Activated T-helper 1 cell treated with anti-CD3 and anti-CD28 coated beads, Interleukin-12 subunit alpha, Interleukin-12 subunit beta, Interleukin-2, Interleukin-4 antibody, amounts not matched to agents 30 ng/mL and 10 ng/mL and 1 ng/mL, durations not matched to agents 14 hours and 24 hours and 36 hours (primary cell): ENCODE results near the gene UGT1A3. TPM values are rescaled to one million over a fixed set of nuclear protein-coding genes. Genes with fewer than 3 reads are reported as not detected.
"Not testable (repeated sequence)": the region's sequence is repeated elsewhere in the genome, so short reads cannot be mapped to it uniquely, and the experiment has no call there.

Experiments used
- DNase-seq: peaks from one replicate; pipeline ENCODE4 v3.0.0; 2021; ENCODE audit warnings: low spot score
- H3K27ac Mint-ChIP-seq: one replicate; pipeline ENCODE4 v1.8.0; 2021; ENCODE audit warnings: mild to moderate bottlenecking, mixed read lengths
- H3K27me3 Mint-ChIP-seq: one replicate; pipeline ENCODE4 v1.8.0; 2022; ENCODE audit warnings: mild to moderate bottlenecking, moderate library complexity, mixed read lengths; ENCODE audit not compliant: insufficient read depth
- H3K36me3 Mint-ChIP-seq: one replicate; pipeline ENCODE4 v1.8.0; 2021; ENCODE audit warnings: low read depth, mixed read lengths
- H3K4me1 Mint-ChIP-seq: one replicate; pipeline ENCODE4 v1.8.0; 2021; ENCODE audit warnings: low read depth, mixed read lengths
- H3K4me3 Mint-ChIP-seq: one replicate; pipeline ENCODE4 v1.8.0; 2021; ENCODE audit warnings: mild to moderate bottlenecking, moderate library complexity, mixed read lengths
- H3K9me3 Mint-ChIP-seq: one replicate; pipeline ENCODE4 v1.8.0; 2021; ENCODE audit warnings: mixed read lengths
- intact Hi-C: fragments of 100-400 bp; cut with micrococcal nuclease; formaldehyde crosslinking; loops from one replicate; pipeline ENCODE4 v1.15.1; 2024
- total RNA-seq: library from RNA; stranded (reverse); gene quantifications from 2 replicates; pipeline ENCODE4 v1.2.3, GENCODE V29; 2022

Gene UGT1A3
- total RNA-seq, 1 donor from 2014 or later = not detected

GRCh38 chr2:233713262-233713615 lies 15.6 kb upstream of the UGT1A3 start:
- Mint-ChIP-seq H3K27ac (no peak overlapping the region), H3K27me3 (peaks cover 13% of the 10 kb centered on the region), H3K9me3 (no peaks in the 10 kb centered on the region), H3K4me1 (no peaks in the 10 kb centered on the region), H3K4me3 (no peak overlapping the region), H3K36me3 (no peaks in the 10 kb centered on the region)
- DNase-seq = no peak
- intact Hi-C loops = loop anchor here (5.0 kb wide), 1 partner anchor 1106 kb away; no protein-coding TSS in a partner anchor

GRCh38 chr2:233714121-233714520 lies 14.7 kb upstream of the UGT1A3 start:
- intact Hi-C loops = loop anchor here (5.0 kb wide), 1 partner anchor 1107 kb away; no protein-coding TSS in a partner anchor
- H3K27me3 Mint-ChIP-seq = peaks cover 16% of the 10 kb centered on the region

GRCh38 chr2:233718552-233718951 lies 10.3 kb upstream of the UGT1A3 start, which contains the start of gene UGT1A4:
Gene UGT1A4, plus strand, starts transcription at chr2:233718736. Its CDS starts 85 bp downstream, at chr2:233718821.
- H3K4me1 Mint-ChIP-seq = no peaks in the 10 kb centered on the region
- H3K9me3 Mint-ChIP-seq = no peaks in the 10 kb centered on the region
- H3K27me3 Mint-ChIP-seq = peaks cover 11% of the 10 kb centered on the region
- no peak for DNase-seq
- no peak within 1 kb of the TSS for H3K4me3 Mint-ChIP-seq
- no peak within 1 kb of the TSS for H3K27ac Mint-ChIP-seq
- intact Hi-C loops = no loop called here
- H3K36me3 Mint-ChIP-seq = no peaks in the 10 kb centered on the region

More at GRCh38 chr2:233714121-233714520, 14.7 kb upstream of the UGT1A3 start:
- Mint-ChIP-seq H3K9me3 (no peaks in the 10 kb centered on the region), H3K4me3 (no peak overlapping the region), H3K36me3 (no peaks in the 10 kb centered on the region), H3K27ac (no peak overlapping the region), H3K4me1 (no peaks in the 10 kb centered on the region)
- DNase-seq = no peak

GRCh38 chr2:233736868-233737653 lies 8.2 kb downstream of the UGT1A3 start:
- H3K4me1 Mint-ChIP-seq, intact Hi-C loops: not testable (repeated sequence)

GRCh38 chr2:233740870-233741269 lies 12.0 kb downstream of the UGT1A3 start:
- intact Hi-C loops = no loop called here
- Mint-ChIP-seq H3K27me3 (no peaks in the 10 kb centered on the region), H3K4me3 (no peak overlapping the region), H3K9me3 (no peaks in the 10 kb centered on the region), H3K36me3 (no peaks in the 10 kb centered on the region), H3K4me1 (no peaks in the 10 kb centered on the region), H3K27ac (no peak overlapping the region)
- no peak for DNase-seq

More at GRCh38 chr2:233736868-233737653, 8.2 kb downstream of the UGT1A3 start:
- H3K27ac Mint-ChIP-seq, H3K4me3 Mint-ChIP-seq, H3K9me3 Mint-ChIP-seq, DNase-seq, H3K27me3 Mint-ChIP-seq, H3K36me3 Mint-ChIP-seq: not testable (repeated sequence)

GRCh38 chr2:233743464-233744259 lies 14.8 kb downstream of the UGT1A3 start:
- no peak overlapping the region for H3K4me3 Mint-ChIP-seq
- H3K4me1 Mint-ChIP-seq = no peaks in the 10 kb centered on the region
- no peak for DNase-seq
- H3K27ac Mint-ChIP-seq = no peak overlapping the region
- no peaks in the 10 kb centered on the region for H3K27me3 Mint-ChIP-seq
- no peaks in the 10 kb centered on the region for H3K36me3 Mint-ChIP-seq
- intact Hi-C loops = no loop called here
- no peaks in the 10 kb centered on the region for H3K9me3 Mint-ChIP-seq

- Mint-ChIP-seq H3K9me3 (peaks cover 10% of the 10 kb centered on the region), H3K4me3 (no peak overlapping the region), H3K4me1 (no peaks in the 10 kb centered on the region), H3K27ac (no peak overlapping the region), H3K27me3 (no peaks in the 10 kb centered on the region), H3K36me3 (no peaks in the 10 kb centered on the region)
- intact Hi-C loops = no loop called here
- DNase-seq = no peak
Measured at GRCh38 chr2:233745073-233745755, 16.4 kb downstream of the UGT1A3 start.

- H3K36me3 Mint-ChIP-seq, H3K4me3 Mint-ChIP-seq, intact Hi-C loops, H3K4me1 Mint-ChIP-seq, DNase-seq, H3K27me3 Mint-ChIP-seq, H3K27ac Mint-ChIP-seq: not testable (repeated sequence)
- peaks cover 12% of the 10 kb centered on the region for H3K9me3 Mint-ChIP-seq
Measured at GRCh38 chr2:233745838-233746237, 17.0 kb downstream of the UGT1A3 start.

- peaks cover 21% of the 10 kb centered on the region for H3K9me3 Mint-ChIP-seq
- no peak for DNase-seq
- H3K27me3 Mint-ChIP-seq = no peaks in the 10 kb centered on the region
- no peak overlapping the region for H3K27ac Mint-ChIP-seq
- H3K4me1 Mint-ChIP-seq = no peaks in the 10 kb centered on the region
- intact Hi-C loops = no loop called here
- no peak overlapping the region for H3K4me3 Mint-ChIP-seq
- peaks cover 1% of the 10 kb centered on the region for H3K36me3 Mint-ChIP-seq
Measured at GRCh38 chr2:233746475-233747282, 17.8 kb downstream of the UGT1A3 start.

GRCh38 chr2:233747283-233747544 lies 18.4 kb downstream of the UGT1A3 start:
- intact Hi-C loops = no loop called here
- Mint-ChIP-seq H3K4me3 (no peak overlapping the region), H3K36me3 (peaks cover 1% of the 10 kb centered on the region), H3K27ac (no peak overlapping the region), H3K9me3 (peaks cover 25% of the 10 kb centered on the region), H3K4me1 (no peaks in the 10 kb centered on the region), H3K27me3 (no peaks in the 10 kb centered on the region)
- DNase-seq = no peak

GRCh38 chr2:233750689-233751088 lies 21.8 kb downstream of the UGT1A3 start:
- H3K4me1 Mint-ChIP-seq, DNase-seq: not testable (repeated sequence)
- H3K9me3 Mint-ChIP-seq = peaks cover 25% of the 10 kb centered on the region

GRCh38 chr2:233751212-233752009 lies 22.6 kb downstream of the UGT1A3 start:
- intact Hi-C loops, H3K4me1 Mint-ChIP-seq, H3K27ac Mint-ChIP-seq, DNase-seq, H3K27me3 Mint-ChIP-seq, H3K4me3 Mint-ChIP-seq, H3K36me3 Mint-ChIP-seq: not testable (repeated sequence)
- H3K9me3 Mint-ChIP-seq = peaks cover 25% of the 10 kb centered on the region

More at GRCh38 chr2:233750689-233751088, 21.8 kb downstream of the UGT1A3 start:
- H3K4me3 Mint-ChIP-seq, H3K27ac Mint-ChIP-seq, intact Hi-C loops, H3K36me3 Mint-ChIP-seq, H3K27me3 Mint-ChIP-seq: not testable (repeated sequence)
